DOHH2 (cell line): ENCODE results near the gene ZFP62.

Experiments used
- CTCF ChIP-seq: fragments of 200-600 bp; sonication (generic); IDR thresholded peaks from one replicate; pipeline ENCODE4 v1.5.1; 2014; ENCODE audit warnings: antibody characterized with exemption, mild to moderate bottlenecking, low read depth, low read length; ENCODE audit not compliant: poor library complexity, severe bottlenecking
- EZH2phosphoT487 ChIP-seq: fragments of 200-600 bp; sonication (generic); IDR thresholded peaks from 2 replicates; pipeline ENCODE4 v1.6.1; 2017; ENCODE audit warnings: borderline replicate concordance, mild to moderate bottlenecking, antibody characterized with exemption, low read length, moderate library complexity, mixed read lengths

- no peak for TF ChIP-seq CTCF
- TF ChIP-seq EZH2phosphoT487 = no peak
These were observed 62.9 kb downstream of the ZFP62 start for GRCh38 chr5:180798193-180798592.
